ENCODE results near the gene CKLF.

DNA sequence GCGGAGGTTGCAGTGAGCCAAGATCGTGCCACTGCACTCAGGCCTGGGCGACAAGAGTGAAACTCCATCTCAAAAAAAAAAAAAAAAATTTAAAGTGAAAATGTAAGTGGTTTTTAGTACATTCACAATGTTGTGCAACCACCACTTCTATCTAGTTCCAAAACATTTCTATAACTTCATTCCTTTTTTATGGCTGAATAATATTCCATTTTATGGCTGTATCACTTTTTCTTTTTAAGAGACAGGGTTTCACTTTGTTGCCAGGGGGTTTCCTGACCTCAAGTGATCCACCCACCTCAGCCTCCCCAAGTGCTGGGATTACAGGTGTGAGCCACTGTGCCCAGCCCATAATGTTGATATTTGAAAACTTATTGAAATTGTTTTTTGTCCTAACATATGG is 40.4 kb downstream of the CKLF start:
- no peak for TF ChIP-seq GATA2 (IDR thresholded peaks at IDR 0.05; ENCODE audit: low read depth, low read length)
- no peak for TF ChIP-seq GATA3 (IDR thresholded peaks at IDR 0.05; ENCODE audit: low read depth, low read length)
